HG03108 (cell line): ENCODE results near the gene SECISBP2L.
"Not testable (repeated sequence)": the region's sequence is repeated elsewhere in the genome, so short reads cannot be mapped to it uniquely, and the experiment has no call there.

ENCODE experiments used
- ATAC-seq: cut with Tn5 transposase; IDR thresholded peaks from one replicate; pipeline ENCODE4 v1.9.1; 2021; ENCODE audit warnings: moderate library complexity; ENCODE audit not compliant: unreplicated experiment

SECISBP2L gene

DNA sequence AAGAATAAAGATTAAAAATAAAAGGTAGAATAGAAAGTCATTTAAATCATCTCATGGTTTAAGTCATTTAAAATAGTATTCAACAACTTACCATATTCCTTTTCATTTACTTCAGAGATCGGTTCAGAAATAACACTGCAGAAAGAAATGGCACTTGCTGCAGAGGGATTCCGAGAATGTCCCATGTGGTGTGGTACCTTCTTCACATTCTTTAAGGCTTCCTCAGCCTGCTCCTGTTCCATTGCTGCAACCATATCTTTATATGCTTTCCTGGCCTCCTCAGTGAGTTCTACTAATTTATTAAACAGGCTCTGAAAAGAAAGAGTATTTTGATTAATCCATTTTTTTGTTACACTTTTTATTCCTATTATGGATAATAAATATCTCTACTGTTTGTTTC lies 50.0 kb downstream of the SECISBP2L start:
- ATAC-seq: no peak

DNA sequence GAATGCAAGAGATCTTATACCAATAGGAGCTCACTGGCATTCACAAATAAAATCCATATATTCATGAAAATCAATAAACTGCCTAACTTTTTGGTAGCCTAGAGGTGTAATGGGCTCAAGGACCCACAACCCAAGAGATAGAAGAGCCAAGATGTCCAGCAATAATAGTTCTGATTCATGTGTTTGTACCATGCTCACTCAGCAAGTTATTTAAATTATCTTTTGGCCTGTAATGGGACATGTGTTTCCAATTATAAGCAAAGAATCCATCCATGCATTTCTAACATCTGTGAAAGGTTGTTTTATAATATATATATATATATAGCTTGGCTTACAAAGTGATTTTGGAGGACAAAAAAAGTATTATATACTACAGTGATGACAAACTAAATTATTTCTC lies 52.9 kb downstream of the SECISBP2L start:
- ATAC-seq: no peak

DNA sequence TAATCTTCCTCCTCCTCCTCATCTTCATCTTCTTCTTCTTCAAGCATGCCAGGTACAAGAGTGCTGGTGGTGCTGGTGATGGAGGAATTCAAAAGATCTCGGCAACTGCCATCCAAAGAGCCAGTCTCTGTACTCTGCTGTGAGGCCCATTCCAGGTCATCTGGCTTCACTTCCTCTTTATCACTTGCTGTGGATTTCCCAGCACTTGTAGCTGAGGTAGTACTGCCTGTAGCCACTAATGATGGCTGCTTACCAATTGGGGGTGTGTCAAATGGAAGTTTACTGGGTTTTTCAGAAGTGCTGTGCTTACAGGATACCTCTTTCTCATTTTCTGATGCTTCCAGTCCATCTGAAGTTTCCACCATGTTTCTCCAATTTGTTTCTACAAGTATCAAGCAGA lies 53.7 kb downstream of the SECISBP2L start:
- ATAC-seq: peak; percentile 69

DNA sequence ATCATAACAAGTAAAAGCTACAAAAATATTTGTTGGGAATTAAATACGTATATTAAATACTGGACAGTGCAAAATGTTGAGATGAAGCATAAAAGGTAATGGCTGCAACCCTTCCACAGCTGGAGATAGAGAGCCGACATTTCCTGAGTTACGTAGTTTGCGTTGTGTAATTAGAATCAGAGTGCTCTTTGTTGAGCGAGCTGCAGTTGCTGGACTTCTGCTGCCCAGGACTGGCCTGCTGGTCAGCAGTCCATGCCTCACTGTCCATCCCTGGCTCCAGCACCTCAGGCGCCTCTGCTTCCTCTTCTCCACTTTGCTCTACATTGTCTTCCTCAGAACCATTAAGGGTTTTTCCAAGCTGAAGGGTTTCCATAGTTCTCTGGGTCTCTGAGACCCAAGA lies 54.1 kb downstream of the SECISBP2L start:
- no peak for ATAC-seq

DNA sequence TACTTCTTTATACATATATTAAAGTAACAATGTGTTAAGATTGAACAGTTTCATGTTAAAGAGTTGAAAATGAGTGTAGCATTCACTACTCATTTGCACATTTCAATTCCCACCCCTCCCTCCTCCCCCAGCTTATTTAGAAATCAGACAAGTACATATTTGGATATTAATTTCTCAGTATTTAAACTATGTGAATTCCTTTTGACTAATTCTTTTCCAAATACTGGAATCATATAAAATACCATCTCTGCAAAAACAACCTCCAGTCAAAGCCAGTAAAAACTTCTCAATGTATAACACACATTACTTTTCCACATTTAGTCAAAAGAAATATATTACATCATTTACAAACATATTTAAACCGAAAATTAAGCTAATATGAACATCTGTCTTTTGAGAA lies 57.1 kb downstream of the SECISBP2L start:
- ATAC-seq: no peak

DNA sequence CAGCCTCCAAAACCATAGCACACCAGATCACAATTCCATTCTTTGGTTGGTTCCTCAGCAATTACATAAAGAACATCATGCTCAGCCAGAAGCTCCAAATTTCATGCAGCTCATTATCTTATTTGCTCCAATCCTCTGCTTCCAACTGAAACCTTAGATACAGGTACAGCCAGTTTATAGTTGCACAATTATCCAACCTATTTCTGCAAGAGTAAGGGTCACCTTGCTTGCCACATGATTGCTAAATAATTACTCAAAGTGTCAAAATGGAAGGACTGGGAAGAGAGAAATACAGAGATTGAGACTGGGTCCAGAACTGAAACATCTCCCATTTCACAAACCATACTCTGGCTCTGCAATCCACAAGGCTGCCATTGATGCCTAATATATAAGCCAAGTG lies 59.1 kb downstream of the SECISBP2L start:
- no peak for ATAC-seq

DNA sequence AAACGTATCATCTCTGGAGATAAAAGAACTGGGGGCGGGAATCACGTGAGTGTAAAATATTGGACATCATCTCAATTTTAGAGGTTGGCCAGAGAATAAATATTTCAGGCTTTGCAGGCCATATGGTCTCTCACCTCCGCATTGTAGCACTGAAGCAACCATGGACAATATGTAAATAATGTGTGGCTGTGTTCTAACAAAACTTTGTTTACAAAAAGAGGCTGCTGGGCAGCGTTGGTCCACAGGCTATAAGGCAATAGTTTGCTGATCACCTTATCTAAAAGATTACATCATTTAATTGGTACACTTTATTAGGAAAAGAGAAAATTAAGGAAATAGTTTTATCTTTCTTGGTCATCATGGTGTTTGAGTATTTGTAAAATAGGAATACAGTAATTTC lies 60.0 kb downstream of the SECISBP2L start:
- no peak for ATAC-seq

DNA sequence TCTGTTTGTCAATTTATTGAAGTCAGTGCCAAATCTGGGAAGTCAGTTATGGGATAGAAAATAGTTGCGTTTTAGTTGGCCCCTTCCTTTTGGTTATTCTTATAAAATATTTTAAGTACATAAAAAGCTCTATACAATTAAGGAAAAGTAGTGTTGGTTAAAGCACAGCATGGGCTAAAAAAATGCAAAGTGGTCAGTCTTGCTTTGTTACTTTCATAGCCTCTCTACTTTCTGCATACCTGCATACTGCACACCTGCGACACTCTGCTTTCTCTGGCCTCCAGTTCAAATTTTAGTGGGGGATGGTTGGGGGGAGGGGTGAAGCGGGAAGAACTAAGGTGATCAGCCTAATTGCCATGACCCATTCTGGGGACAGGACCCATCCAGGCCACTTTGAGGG lies 60.7 kb downstream of the SECISBP2L start:
- ATAC-seq: no peak

DNA sequence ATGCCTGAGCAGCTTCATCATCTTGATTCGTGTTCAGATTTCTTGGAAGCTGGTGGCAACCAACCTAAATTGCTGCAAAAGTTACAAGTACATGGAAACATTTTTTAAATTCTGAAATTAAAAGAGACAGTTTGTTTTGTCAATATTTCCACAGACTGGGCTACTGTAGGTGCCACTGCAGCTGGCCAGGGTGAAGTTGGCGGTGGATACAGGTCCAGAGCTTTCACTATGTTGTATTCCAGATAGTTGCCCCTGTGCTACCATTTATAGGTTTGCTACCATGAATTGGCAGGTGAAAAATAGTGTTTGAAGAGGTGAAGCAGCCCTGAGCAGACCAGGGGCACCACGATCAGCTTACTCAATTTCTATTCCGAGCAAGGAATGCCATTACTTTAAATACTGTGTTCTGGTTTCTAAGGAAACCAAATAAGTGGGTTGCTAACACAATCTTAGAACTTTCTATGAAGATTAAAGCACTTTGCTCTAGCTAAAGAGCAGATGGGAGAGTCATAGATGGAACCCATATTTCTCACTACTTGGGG lies 61.4 kb downstream of the SECISBP2L start:
- ATAC-seq: no peak

DNA sequence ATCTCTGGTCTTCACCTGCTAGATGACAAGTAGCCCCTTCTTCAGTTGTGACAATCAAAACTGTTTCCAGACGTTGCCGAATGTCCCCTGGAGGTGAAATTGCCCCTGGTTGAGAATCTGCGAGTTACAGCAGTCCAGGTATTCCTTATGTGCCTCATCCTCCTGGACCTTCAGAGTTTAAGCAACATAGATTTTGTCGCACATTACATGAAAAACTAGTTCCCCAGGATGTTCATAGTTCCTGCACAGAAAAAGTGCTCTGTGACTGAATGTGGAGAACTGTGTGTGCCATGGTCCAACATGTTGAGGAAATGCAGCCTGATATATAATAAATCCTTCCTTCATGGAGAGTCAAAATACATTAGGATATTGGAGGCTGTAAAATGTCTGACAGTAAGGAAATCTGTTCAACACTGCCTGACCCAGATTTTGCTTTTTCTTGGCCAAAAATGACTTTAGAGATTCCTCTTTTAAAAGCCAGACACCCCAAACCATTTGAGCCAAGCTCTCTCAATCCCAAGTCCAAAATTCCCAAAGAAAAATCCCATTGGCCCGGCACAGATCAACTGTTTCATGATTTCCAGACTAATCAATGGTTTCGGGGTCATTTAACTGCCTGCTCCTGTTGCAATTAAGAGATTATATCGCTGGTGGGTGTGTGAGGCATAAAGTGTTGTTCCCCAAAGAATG lies 62.1 kb downstream of the SECISBP2L start:
- no peak for ATAC-seq

DNA sequence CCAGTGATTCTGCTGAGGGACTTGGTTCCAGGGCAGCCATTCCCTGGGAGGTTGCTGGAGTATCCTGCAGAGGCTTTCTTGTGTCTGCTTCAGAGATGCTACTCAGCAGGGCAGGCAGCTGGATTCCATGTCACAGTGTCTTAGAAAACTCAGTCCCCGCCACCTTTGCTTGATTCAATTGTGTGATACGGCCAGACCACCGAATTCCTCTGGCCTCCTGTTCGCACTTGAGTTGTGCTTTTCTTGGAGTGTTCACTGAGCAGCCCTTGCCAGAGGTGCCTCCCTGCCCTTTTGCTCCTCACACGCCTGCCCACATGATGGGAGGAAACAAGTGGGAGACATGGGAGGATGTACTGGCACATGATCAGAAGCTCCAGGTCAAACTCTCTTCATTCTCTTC lies 62.9 kb downstream of the SECISBP2L start:
- no peak for ATAC-seq

DNA sequence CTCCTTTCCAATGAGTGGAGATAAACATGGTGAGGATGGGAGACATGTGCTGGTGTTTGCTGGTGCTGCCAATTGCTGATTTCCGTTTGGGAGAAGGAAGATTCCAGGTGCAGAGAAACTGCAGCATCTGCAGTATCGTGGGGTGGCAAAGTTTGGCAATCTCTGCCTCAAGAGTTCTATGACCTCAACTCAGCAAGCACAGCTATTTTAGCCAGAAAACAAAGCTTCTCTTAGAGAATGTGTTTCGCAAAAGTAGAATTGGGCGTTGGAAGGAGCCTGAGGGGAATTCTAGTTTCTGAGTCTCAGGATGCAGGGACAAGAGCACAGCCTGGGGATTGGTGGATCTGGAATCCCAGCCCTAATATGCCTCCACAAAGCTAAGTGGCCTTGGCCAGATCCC lies 64.3 kb downstream of the SECISBP2L start:
- no peak for ATAC-seq

DNA sequence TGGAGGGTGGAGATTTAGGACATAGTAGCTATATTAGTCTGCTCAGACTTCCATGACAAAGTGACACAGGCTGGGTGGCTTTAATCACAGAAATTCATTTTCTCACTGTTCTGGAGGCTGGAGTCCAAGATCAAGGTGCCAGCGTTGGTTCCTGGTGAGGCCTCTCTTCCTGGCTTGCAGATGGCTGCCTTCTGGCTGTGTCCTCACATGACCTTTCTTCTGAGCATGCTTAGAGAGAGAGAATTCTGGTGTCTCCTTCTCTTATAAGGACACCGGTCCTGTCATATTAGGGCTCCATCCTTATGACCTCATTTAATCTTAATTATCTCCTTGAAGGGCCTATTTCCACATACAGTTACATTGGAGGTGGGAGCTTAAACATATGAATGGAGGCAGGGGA lies 67.6 kb downstream of the SECISBP2L start:
- no peak for ATAC-seq

DNA sequence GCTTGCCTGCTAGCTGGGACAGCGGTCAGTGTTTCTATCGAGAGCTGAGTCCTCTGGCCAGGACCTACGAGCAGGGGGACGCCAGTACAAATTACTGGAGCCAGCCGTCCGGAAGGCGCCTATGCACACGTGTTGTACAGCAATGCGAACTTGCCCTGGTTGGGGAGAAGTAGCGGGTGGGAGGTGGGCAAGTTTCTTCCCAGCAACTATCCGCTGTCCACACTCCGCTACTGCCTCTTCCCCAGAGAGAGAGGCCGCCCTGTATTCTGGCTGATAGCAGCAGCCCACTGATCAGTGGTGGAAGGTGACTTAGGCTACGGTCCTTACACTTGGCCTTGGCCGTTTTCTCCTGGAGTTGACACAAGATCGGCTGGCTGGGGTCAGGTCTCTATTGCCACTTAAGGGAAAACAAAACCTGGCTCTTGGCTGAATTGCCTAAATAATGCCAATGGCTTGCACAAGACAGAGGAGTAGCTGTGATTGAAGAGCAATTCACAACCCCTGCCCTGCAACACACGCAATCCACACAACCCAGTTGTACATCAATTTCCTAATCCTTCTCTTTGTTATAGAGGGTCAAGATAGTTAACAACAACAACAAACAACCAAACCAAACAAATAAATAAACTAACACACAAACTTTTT lies 69.7 kb downstream of the SECISBP2L start:
- ATAC-seq: no peak

DNA sequence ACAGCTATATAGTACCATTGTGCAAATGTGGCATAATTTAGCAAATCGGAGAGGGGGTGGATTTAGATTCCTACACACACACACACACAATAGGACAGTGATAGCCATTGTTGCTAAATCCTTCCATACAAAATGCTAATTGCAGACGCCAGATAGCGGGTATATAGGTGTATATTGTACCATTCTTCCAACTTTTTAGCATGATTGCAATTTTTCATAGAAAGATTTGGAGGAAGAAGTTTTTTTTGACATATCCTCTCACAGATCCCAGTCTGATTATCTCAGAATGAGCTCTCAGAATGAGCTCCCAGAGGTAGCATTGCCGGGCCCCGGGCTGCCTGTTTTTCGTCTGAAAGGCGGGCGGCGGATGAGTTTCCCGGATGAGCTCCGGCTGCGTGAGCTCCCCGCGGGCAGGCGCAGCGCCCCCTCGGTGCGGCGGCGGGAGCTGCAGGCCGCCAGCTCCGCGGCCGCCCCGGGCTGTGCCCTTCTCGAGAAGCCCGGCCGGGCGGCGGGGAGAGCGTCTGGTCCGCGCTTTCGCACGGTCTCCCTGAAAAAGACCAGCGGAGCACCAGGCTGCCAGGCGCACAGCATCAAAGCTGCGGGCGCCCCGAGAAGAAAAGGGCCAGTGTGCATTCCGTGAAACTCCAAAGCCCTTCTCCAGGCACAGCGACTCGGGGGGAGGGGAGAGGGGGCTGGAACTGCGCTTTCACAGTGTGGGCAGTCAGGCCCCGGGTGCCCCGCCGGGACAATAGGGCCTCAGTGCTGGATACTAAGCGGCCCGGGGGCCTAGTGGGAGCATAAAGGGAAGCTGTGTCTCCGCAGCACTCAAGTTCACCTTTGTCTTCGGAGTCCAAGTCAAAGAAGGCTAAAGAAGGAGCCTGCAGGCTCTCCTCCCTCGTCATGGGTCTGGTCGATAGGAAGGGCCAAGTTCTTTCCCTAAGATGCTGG lies 70.5 kb downstream of the SECISBP2L start:
- peak; percentile 94 for ATAC-seq

DNA sequence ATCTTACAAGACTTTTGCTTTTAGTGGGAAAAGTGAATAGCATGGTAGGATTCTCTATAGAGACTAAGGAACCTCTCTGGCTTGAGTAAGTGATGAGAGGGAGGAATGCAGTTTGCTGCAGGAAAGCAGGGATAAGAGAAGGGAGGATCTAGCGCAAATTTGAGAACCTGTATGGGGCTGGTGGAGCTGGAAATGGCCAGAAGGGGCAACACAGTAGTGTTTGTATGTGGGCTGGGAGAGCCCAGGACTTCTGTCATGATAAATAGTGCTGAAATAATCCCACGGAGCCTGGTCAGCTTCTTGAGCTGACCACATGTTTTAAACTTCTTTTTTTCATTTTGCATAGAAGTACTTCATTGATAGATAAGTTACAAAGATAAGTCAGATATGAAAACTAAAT lies 71.4 kb downstream of the SECISBP2L start:
- ATAC-seq: no peak

DNA sequence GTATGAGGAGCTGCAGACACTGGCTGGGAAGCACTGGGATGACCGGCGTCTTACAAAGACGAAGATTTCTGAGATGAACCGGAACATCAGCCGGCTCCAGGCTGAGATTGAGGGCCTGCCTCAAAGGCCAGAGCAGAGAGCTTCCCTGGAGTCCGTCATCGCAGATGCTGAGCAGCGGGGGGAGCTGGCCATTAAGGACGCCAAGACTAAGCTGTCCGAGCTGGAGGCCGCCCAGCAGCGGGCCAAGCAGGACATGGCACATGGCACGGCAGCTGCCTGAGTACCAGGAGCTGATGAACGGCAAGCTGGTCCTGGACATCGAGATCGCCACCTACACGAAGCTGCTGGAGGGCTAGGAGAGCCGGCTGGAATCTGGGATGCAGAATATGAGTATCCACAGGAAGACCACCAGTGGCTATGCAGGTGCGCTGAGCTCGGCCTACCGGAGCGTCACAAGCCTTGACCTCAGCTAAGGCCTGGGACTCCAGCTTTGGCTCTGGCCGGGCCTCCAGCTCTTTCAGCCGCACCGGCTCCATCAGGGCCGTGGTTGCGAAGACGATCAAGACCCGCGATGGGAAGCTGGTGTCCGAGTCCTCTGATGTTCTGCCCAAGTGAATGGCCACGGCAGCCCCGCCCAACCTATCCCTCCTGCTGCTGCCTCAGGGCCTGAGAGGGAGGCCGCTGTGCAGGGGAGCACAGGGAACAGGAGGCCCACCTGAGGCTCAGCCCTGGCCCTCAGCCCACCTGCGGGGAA lies 73.3 kb downstream of the SECISBP2L start:
- ATAC-seq: no peak

DNA sequence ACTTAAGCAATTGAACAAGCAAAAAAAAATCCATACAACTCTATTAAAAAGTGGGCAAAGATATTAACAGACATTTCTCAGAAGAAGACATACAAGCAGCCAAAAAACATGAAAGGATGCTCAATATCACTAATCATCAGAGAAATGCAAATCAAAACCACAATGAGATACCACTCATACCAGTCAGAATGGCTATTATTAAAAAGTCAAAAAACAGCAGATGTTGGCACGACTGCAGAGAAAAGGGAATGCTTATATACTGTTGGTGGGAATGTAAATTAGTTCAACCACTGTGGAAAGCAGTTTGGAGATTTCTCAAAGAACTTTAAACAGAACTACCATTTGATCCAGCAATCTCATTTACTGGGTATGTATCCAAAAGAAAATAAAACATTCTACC lies 75.3 kb downstream of the SECISBP2L start:
- not testable (repeated sequence) for ATAC-seq

DNA sequence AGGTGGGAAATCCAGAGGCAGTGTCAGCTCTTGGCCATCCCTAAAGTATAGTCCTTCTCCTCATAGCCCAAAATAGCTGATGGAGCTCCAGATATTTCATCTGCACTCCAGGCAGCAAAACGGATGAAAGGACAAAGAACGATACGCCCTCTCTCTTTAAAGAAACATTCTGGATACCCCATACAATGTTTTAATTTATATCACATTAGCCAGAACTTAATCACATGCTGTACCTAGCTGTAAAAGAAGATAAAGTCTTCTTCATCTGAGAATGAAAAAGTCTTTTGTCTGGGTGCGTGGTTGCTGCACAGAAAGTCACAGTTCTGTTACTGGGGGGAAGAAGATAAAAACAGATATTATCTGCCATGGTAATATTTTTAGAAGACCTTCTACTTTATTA lies 78.2 kb downstream of the SECISBP2L start:
- ATAC-seq: no peak

DNA sequence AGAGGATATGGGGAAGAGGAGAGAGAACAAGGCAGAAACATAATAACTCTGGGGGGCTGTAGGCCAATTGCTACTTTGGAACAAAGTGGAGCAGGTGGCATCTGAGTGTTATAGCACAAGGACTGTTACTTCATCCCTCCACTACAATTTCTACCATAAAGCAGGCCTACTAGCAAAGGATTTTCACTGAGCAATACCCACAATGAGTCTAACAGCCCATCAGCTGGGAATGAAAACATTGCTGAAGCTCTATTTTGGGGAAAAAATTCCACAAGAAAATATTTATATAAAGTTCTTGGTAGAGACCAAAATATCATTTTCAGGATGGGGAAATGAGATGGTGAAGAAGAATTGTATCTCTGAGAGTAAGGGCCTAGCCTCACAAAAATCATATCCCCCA lies 78.9 kb downstream of the SECISBP2L start:
- no peak for ATAC-seq
